H1 (cell line): ENCODE results near the gene PGAM5. TPM values are rescaled to one million over a fixed set of nuclear protein-coding genes. Genes with fewer than 3 reads are reported as not detected.

Source experiments
- CTCF ChIA-PET: fragments of 300-600 bp; sonication (Branson Sonifier 250); formaldehyde crosslinking; loops from one replicate; lab custom pipeline; 2021; ENCODE audit not compliant: partially characterized antibody; lab: Charles Lee
- POLR2A ChIA-PET: fragments of 300-600 bp; sonication (Branson Sonifier 250); formaldehyde crosslinking; loops from one replicate; lab custom pipeline; 2021; ENCODE audit warnings: inconsistent platforms; ENCODE audit not compliant: partially characterized antibody; lab: Charles Lee
- DNase-seq, 2 experiments: peaks; one replicate each; pipeline versions ENCODE4 v3.0.0 to v3.0.0-alpha.2; 2010 to 2022; ENCODE audit warnings: low spot score in 2 of 2, low read depth in 1 of 2, mixed read lengths in 1 of 2
- FAIRE-seq: peaks from 2 replicates; lab custom pipeline; 2011; peaks lifted over from hg19 to GRCh38; lab: Jason Lieb, UNC
- H2AFZ ChIP-seq: 2 replicates; pipeline ENCODE4 v1.8.1; 2012; ENCODE audit warnings: low read length, inconsistent platforms
- H2AK5ac ChIP-seq: 2 replicates; pipeline ENCODE4 v1.6.1; 2013; ENCODE audit warnings: low read depth, low read length
- H2BK120ac ChIP-seq: replicated peaks from 2 replicates; pipeline ENCODE3; 2013; ENCODE audit warnings: low read depth, low read length, inconsistent platforms
- H2BK12ac ChIP-seq: 2 replicates; pipeline ENCODE4 v1.6.1; 2013; ENCODE audit warnings: low read depth, low read length
- H2BK15ac ChIP-seq: 2 replicates; pipeline ENCODE4 v1.6.1; 2013; ENCODE audit warnings: low read length
- H2BK20ac ChIP-seq: 2 replicates; pipeline ENCODE4 v1.6.1; 2013; ENCODE audit warnings: low read length
- H2BK5ac ChIP-seq: 2 replicates; pipeline ENCODE4 v1.6.1; 2013; ENCODE audit warnings: low read depth, low read length
- H3K14ac ChIP-seq: 2 replicates; pipeline ENCODE4 v1.6.1; 2013; ENCODE audit warnings: inconsistent platforms; ENCODE audit not compliant: insufficient read length
- H3K18ac ChIP-seq: 2 replicates; pipeline ENCODE4 v1.6.1; 2013; ENCODE audit warnings: low read length; ENCODE audit errors: extremely low read depth
- H3K23ac ChIP-seq: 2 replicates; pipeline ENCODE4 v1.6.1; 2013; ENCODE audit warnings: inconsistent platforms; ENCODE audit not compliant: insufficient read length
- H3K23me2 ChIP-seq: 2 replicates; pipeline ENCODE4 v1.6.1; 2013; ENCODE audit warnings: low read depth, low read length
- H3K27ac ChIP-seq: 2 replicates; pipeline ENCODE4 v1.6.1; 2011; ENCODE audit warnings: low read depth, low read length, inconsistent platforms
- H3K27me3 ChIP-seq, 4 experiments: replicated peaks in 1 of 4; 1 replicate in 1 of 4; 2 replicates in 3 of 4; pipeline versions ENCODE4 v1.6.1 to v1.8.1; 2011 to 2013; ENCODE audit warnings: low read length in 3 of 4, mild to moderate bottlenecking in 3 of 4, inconsistent platforms in 2 of 4, mixed read lengths in 2 of 4, moderate library complexity in 1 of 4; ENCODE audit not compliant: control insufficient read depth in 3 of 4, insufficient read depth in 3 of 4; ENCODE audit errors: extremely low read depth in 1 of 4
- H3K36me3 ChIP-seq, 4 experiments: 2 replicates each; pipeline versions ENCODE4 v1.6.1 to v1.8.1; 2011 to 2013; ENCODE audit warnings: mild to moderate bottlenecking in 4 of 4, low read length in 3 of 4, moderate library complexity in 2 of 4, control low read depth in 1 of 4, inconsistent platforms in 1 of 4; ENCODE audit not compliant: insufficient read depth in 4 of 4, control insufficient read depth in 2 of 4
- H3K4ac ChIP-seq: replicated peaks from 2 replicates; pipeline ENCODE3; 2013; ENCODE audit warnings: low read length, low read depth, mixed read lengths, inconsistent platforms; ENCODE audit not compliant: insufficient read length
- H3K4me1 ChIP-seq, 4 experiments: replicated peaks in 1 of 4; 1 replicate in 1 of 4; 2 replicates in 3 of 4; pipeline versions ENCODE4 v1.6.1 to v1.8.1; 2011 to 2013; ENCODE audit warnings: low read length in 3 of 4, inconsistent platforms in 2 of 4, mixed read lengths in 1 of 4; ENCODE audit not compliant: insufficient read depth in 4 of 4, control insufficient read depth in 3 of 4
- H3K4me2 ChIP-seq, 2 experiments: 2 replicates each; pipeline versions ENCODE4 v1.6.1 to v1.8.1; 2011 to 2013; ENCODE audit warnings: low read depth in 2 of 2, low read length in 2 of 2, control low read depth in 1 of 2, inconsistent platforms in 1 of 2, mild to moderate bottlenecking in 1 of 2; ENCODE audit not compliant: insufficient read depth in 1 of 2
- H3K4me3 ChIP-seq, 4 experiments: fragments of 200-600, 300-600 bp in 1 of 4; sonication (generic), shearing (Covaris generic), sonication (Bioruptor Twin) in 1 of 4; 2 replicates each; pipeline versions ENCODE4 v1.5.1 to v1.8.1; 2011 to 2016; ENCODE audit warnings: low read length in 4 of 4, low read depth in 3 of 4, control low read depth in 2 of 4, inconsistent platforms in 2 of 4, mild to moderate bottlenecking in 2 of 4, mixed read lengths in 1 of 4, moderate library complexity in 1 of 4; ENCODE audit not compliant: insufficient read depth in 2 of 4; ENCODE audit errors: extremely low read depth in 1 of 4
- H3K56ac ChIP-seq: replicated peaks from 2 replicates; pipeline ENCODE3; 2013; ENCODE audit warnings: low read depth, mild to moderate bottlenecking, mixed read lengths, low read length, inconsistent platforms; ENCODE audit not compliant: insufficient read length
- H3K79me1 ChIP-seq: 2 replicates; pipeline ENCODE4 v1.6.1; 2013; ENCODE audit warnings: low read depth, low read length, control low read depth
- H3K79me2 ChIP-seq, 2 experiments: 2 replicates each; pipeline versions ENCODE4 v1.6.1 to v1.8.1; 2012 to 2013; ENCODE audit warnings: low read length in 2 of 2, mild to moderate bottlenecking in 2 of 2, inconsistent platforms in 1 of 2; ENCODE audit not compliant: insufficient read depth in 2 of 2, control insufficient read depth in 1 of 2
- H3K9ac ChIP-seq, 4 experiments: replicated peaks in 1 of 4; 1 replicate in 1 of 4; 2 replicates in 3 of 4; pipeline versions ENCODE4 v1.6.1 to v1.8.1; 2011 to 2013; ENCODE audit warnings: low read depth in 3 of 4, low read length in 3 of 4, control low read depth in 2 of 4, mild to moderate bottlenecking in 2 of 4, moderate library complexity in 2 of 4, inconsistent platforms in 1 of 4; ENCODE audit errors: extremely low read depth in 1 of 4
- H3K9me3 ChIP-seq, 2 experiments: 2 replicates each; pipeline versions ENCODE4 v1.6.1 to v1.8.1; 2012 to 2013; ENCODE audit warnings: mild to moderate bottlenecking in 2 of 2, moderate library complexity in 2 of 2, control low read depth in 1 of 2, inconsistent platforms in 1 of 2, low read depth in 1 of 2, low read length in 1 of 2, mixed read lengths in 1 of 2; ENCODE audit not compliant: insufficient read depth in 2 of 2
- H4K20me1 ChIP-seq, 2 experiments: replicated peaks in 1 of 2; 2 replicates each; pipeline versions ENCODE3 to v1.8.1; 2011 to 2013; ENCODE audit warnings: inconsistent platforms in 2 of 2, low read length in 2 of 2, mild to moderate bottlenecking in 1 of 2; ENCODE audit not compliant: insufficient read depth in 2 of 2, control insufficient read depth in 1 of 2
- H4K5ac ChIP-seq: 2 replicates; pipeline ENCODE4 v1.6.1; 2013; ENCODE audit warnings: low read length, low read depth, mixed read lengths, inconsistent platforms; ENCODE audit not compliant: insufficient read length
- H4K8ac ChIP-seq: 2 replicates; pipeline ENCODE4 v1.8.0; 2013; ENCODE audit warnings: mild to moderate bottlenecking, moderate library complexity, low read length, inconsistent platforms; ENCODE audit not compliant: insufficient read depth; ENCODE audit errors: extremely low read depth
- H4K91ac ChIP-seq: replicated peaks from 2 replicates; pipeline ENCODE3; 2013; ENCODE audit warnings: low read length, mixed read lengths, inconsistent platforms; ENCODE audit not compliant: insufficient read length
- PHF8 ChIP-seq: fragments of 200-600 bp; sonication (generic); conservative IDR thresholded peaks from 2 replicates; pipeline ENCODE4 v1.7.1; 2012; ENCODE audit warnings: low read depth, mild to moderate bottlenecking, inconsistent platforms, low read length, moderate library complexity
- SAP30 ChIP-seq: fragments of 300-600 bp; sonication (generic); IDR thresholded peaks from 2 replicates; pipeline ENCODE4 v1.7.1; 2012; ENCODE audit warnings: low read length, moderate library complexity, mild to moderate bottlenecking, inconsistent platforms; ENCODE audit not compliant: insufficient read depth, insufficient replicate concordance
- WGBS, 2 experiments: shearing (Covaris generic) in 1 of 2; methylation state at CpG; one replicate each; pipeline versions ENCODE4 v1.1.6 to v1.1.7; 2013 to 2015; ENCODE audit warnings: low lambda C conversion rate in 2 of 2, mixed read lengths in 2 of 2, inconsistent platforms in 1 of 2, low coverage in 1 of 2, missing lambda C conversion rate in 1 of 2; ENCODE audit not compliant: insufficient replicate concordance in 2 of 2, insufficient coverage in 1 of 2, insufficient read length in 1 of 2; ENCODE audit errors: extremely low coverage in 1 of 2, missing lambda C conversion rate in 1 of 2; 5-methylcytosine and 5-hydroxymethylcytosine counted together
- polyA plus RNA-seq, 7 experiments: library from polyadenylated mRNA; depleted of rRNA in 3 of 7; stranded (reverse) in 5 of 7; unstranded in 2 of 7; fragments of >200 nt in 5 of 7; fragments of 200-250 nt in 2 of 7; gene quantifications; 1 replicate in 5 of 7; 2 replicates in 1 of 7; 4 replicates in 1 of 7; pipeline versions ENCODE4 v1.2.1 to v1.2.3, GENCODE V29; 2011 to 2013; ENCODE audit warnings: missing spikeins in 2 of 7, mixed read lengths in 2 of 7
- total RNA-seq: library from RNA; stranded (reverse); fragmentation: NEBNext Ultra II Directional; extraction: Animal tissue kit (Norgen Biotek cat#: 25700); gene quantifications from 2 replicates; pipeline ENCODE4 v1.2.1, GENCODE V29; 2021

The PGAM5 gene
- total and polyA plus RNA-seq, 2 of the 8 experiments (the other 6 are each of a cell fraction or from before 2014, with no cell fraction given), result 66.4 to 84.0 TPM

- Histone ChIP-seq H3K9me3 (no peaks in the 10 kb centered on the region), H3K23me2 (no peaks in the 10 kb centered on the region; the same call in 1 of the 2 replicates), H4K20me1 (peaks cover 13 to 17% of the 10 kb centered on the region in 2 experiments), H4K8ac (peak overlapping the region; percentile 41; the same call in 1 of the 2 replicates), H2AK5ac (no peak overlapping the region), H3K23ac (no peak overlapping the region), H3K79me2 (no peaks in the 10 kb centered on the region; a peak in 1 of 4 replicates), H3K4me1 (0 out of 7 replicates have a peak, but pooled peaks cover 0 to 3% (median 0%) of the 10 kb centered on the region in 4 experiments), H2AFZ (no peak overlapping the region), H3K79me1 (no peaks in the 10 kb centered on the region; the same call in 1 of the 2 replicates), H3K36me3 (peaks cover 57 to 95% (median 91%) of the 10 kb centered on the region in 4 experiments), H2BK12ac (no peak overlapping the region), H3K9ac (no peak overlapping the region), H4K91ac (no peak overlapping the region), H3K4ac (no peak overlapping the region), H2BK15ac (no peak overlapping the region), H3K4me2 (no peak overlapping the region), H2BK5ac (no peak overlapping the region), H2BK20ac (no peak overlapping the region), H3K27ac (no peak overlapping the region), H3K14ac (no peak overlapping the region), H3K27me3 (no peaks in the 10 kb centered on the region; a peak in 1 of 7 replicates), H4K5ac (no peak overlapping the region), H2BK120ac (no peak overlapping the region), H3K4me3 (no peak overlapping the region), H3K18ac (no peak overlapping the region), H3K56ac (no peak overlapping the region)
- 96% methylated on average over 5 of the region's 5 CpGs; no CpG with 5 or more reads in 1 of the 2 experiments for WGBS, 2 experiments
- ChIA-PET POLR2A (no interaction called here), CTCF (interaction anchor here (0.7 kb wide), 1 partner anchor 42 kb away, joined by 3 read pairs; no protein-coding TSS in a partner anchor)
- DNase-seq, result no peak
- no peak for FAIRE-seq
- no peak for TF ChIP-seq PHF8
- no peak for TF ChIP-seq SAP30
Observed at GRCh38 chr12:132661972-132662371, 48.7 kb upstream of the PGAM5 start.
